C4-2B (cell line): ENCODE results near the gene SMIM5.

Experiments
- H3K27ac ChIP-seq: fragments of 450-650 bp; 2 replicates; pipeline ENCODE4 v1.5.1; 2017
- ZFX ChIP-seq: fragments of 450-650 bp; IDR thresholded peaks from 2 replicates; pipeline ENCODE4 v1.6.1; 2017
- TF ChIP-seq, protein P1 (sequence below): fragments of 450-650 bp; conservative IDR thresholded peaks from 2 replicates; pipeline ENCODE4 v1.5.1; 2017; ENCODE audit warnings: mild to moderate bottlenecking

SMIM5 gene

DNA sequence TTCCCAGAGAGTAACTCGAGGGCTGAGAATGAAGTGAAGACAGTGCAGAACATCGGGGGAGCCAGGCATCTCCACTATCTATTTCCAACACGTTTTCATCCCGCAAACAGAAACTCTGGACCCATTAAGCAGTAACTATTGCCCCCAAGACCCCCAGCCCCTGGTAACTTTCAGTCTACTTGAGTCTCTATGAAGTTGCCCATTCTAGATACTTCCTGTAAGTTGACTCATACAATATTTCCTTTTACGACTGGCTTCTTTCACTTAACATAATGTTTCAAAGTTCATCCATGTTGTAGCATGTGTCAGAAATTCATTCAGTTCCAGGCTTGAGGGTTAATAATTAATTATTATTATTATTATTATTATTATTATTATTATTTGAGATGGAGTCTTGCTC, 26.1 kb upstream of the SMIM5 start:
- TF ChIP-seq, protein P1, sequence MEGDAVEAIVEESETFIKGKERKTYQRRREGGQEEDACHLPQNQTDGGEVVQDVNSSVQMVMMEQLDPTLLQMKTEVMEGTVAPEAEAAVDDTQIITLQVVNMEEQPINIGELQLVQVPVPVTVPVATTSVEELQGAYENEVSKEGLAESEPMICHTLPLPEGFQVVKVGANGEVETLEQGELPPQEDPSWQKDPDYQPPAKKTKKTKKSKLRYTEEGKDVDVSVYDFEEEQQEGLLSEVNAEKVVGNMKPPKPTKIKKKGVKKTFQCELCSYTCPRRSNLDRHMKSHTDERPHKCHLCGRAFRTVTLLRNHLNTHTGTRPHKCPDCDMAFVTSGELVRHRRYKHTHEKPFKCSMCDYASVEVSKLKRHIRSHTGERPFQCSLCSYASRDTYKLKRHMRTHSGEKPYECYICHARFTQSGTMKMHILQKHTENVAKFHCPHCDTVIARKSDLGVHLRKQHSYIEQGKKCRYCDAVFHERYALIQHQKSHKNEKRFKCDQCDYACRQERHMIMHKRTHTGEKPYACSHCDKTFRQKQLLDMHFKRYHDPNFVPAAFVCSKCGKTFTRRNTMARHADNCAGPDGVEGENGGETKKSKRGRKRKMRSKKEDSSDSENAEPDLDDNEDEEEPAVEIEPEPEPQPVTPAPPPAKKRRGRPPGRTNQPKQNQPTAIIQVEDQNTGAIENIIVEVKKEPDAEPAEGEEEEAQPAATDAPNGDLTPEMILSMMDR = no peak
- TF ChIP-seq ZFX = no peak
- H3K27ac ChIP-seq = no peak overlapping the region

DNA sequence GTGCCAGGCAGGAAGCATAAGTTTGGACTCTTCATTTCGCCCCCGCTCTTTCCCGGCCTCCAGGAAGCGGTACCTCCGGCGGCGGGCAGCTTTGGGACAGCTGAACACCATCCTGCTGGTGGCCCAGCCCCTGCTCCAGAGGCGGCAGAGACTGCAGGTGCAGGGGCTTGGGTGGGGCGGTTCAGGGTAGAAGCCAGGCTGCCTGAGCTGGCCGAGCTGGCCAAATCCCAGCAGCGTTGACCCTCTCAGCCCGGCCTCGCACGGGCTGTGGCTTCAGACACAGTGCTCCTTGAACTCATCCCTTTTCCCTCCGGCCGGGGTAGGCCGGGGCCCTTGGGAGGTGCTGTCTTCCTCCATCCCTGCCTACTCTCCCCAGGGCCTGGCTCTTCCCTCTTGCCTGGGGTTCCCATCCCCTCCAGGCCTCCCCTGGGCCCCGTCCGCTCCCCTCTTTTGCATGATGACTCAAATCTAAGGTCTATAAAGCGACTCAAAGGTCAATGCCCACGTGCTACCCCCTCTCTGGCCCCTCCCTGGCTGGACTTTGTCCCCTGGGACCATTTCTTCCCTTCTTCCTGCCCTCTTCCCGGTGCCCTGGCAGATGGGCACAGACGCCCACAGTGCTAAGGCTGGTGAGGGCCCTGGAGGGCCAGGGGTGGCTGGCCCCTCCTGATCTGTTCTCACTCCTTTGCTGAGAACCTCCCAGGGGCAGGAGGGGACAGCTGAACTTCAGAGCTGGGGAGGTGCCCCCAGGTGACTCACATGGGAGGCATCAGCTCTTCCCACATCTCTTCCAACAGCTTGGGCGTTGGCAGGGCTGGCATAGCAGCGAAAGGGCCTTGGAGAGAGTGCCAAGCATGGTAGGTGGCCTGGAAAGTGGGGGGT, 22.9 kb upstream of the SMIM5 start:
- no peak overlapping the region; the same call in 1 of the 2 replicates for H3K27ac ChIP-seq
- no peak for TF ChIP-seq ZFX
- TF ChIP-seq, protein P1 = no peak

DNA sequence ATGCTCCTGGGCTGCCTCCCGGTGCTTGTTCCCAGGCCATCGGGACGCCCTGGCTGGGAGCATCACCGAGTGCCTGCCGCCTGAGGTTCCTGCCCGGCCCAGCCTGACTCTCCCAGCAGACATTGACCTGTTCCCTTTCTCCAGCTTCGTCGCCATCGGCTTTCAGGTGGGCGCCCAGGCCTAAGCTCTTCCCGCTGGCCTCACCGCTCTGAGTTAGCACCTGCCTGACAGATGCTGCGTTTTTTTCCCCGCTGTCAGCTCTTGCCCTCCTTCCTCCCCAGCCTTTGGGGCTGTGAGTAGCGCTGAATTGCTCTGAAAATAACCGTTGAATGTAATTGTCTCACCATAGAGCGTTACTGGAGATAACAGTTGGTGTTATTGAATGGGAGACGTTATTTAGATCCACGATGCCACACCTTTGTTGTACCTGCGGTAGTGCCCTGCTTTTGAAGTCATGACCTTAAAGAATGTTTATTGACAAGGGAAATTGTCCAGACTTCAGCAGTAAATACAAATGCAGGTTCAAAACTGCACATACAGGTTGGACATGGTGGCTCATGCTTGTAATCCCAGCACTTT, 21.3 kb upstream of the SMIM5 start:
- TF ChIP-seq ZFX = no peak
- TF ChIP-seq, protein P1 = no peak
- peak overlapping the region; percentile 68 for H3K27ac ChIP-seq

DNA sequence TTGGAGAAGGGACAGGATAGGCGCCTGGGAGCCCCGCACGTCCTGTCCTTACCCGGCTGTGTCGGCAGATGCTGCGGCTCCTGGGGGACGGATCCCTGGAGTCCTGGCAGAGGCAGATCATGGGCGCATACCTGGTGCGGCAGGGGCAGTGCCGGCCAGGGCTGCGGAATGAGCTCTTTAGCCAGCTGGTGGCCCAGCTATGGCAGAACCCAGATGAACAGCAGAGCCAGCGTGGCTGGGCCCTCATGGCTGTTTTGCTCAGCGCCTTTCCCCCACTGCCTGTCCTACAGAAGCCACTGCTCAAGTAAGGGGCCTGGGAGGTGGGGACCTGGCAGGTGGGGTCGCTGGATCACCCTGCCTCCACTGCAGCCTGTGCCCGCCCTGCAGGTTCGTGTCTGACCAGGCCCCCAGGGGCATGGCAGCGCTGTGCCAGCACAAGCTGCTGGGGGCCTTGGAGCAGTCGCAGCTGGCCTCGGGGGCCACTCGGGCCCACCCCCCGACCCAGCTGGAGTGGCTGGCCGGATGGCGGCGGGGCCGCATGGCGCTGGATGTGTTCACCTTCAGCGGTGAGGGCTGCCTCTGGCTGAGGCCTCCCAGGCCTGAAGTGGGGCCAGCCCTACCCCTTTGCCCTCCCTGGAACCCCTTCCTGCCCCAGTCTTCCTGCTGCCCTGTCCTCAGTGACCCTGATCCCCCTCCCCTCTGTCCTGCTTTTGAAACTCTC, 20.2 kb upstream of the SMIM5 start:
- H3K27ac ChIP-seq = peak overlapping the region; percentile 68
- TF ChIP-seq, protein P1 = no peak
- TF ChIP-seq ZFX = no peak

DNA sequence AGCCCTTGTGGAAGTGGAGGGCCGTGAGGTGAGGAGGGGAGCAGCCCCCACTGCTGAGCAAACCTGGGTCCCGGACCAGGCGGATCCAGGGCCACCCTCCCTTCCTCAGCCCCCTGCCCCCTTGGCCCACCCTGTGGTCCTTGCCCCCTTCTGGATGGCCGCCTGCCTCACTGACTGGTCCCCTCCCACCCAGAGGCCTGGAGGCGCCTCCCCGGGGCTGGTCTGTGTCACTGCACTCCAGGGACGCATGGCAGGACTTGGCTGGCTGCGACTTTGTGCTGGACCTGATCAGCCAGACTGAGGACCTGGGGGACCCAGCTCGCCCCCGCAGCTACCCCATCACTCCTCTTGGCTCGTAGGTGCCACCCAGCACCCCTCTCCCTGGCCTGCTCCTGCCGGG, 19.2 kb upstream of the SMIM5 start:
- no peak overlapping the region; the same call in 1 of the 2 replicates for H3K27ac ChIP-seq
- TF ChIP-seq, protein P1 = no peak
- TF ChIP-seq ZFX = no peak

DNA sequence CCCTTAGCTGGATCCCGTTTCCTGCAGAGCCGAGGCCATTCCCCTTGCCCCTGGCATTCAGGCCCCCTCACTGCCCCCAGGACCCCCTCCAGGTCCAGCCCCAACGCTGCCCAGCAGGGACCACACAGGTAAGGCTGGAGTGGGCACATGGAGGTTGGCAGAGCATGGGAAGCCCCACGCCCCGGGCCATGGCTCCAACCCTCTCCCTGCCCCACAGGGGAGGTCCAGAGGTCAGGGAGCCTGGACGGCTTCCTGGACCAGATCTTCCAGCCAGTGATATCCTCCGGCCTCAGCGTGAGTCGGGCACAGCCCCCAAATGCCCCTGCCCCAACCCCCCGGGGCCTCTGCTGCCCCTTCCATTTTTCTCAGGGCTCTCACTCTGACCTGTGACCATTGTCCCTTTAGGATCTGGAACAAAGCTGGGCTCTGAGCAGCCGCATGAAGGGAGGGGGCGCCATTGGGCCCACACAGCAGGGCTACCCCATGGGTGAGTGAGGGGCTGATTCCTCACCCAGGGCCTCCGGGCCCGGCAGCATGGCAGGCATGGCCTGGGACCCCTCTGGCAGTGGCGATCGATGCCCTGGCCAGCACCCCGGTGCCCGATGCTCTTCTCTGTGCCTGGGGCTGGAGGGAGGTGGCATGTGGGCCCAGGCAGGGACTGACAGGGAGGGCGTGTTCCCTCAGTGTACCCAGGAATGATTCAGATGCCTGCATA, 18.5 kb upstream of the SMIM5 start:
- no peak overlapping the region for H3K27ac ChIP-seq
- TF ChIP-seq, protein P1 = no peak
- no peak for TF ChIP-seq ZFX
